Endothelial cell of umbilical vein (primary cell): ENCODE measurements around the gene SEC22C. TPM values are rescaled to one million over a fixed set of nuclear protein-coding genes. Genes with fewer than 3 reads are reported as not detected.
A peak's percentile ranks its signal among the peaks of the same experiment; 100 is the strongest.

Source experiments
- BruUV-seq: library from RNA; stranded (reverse); fragments of 400-500 nt; replicated peaks from 2 replicates; lab custom pipeline; 2021; lab: Mats Ljungman, UMichigan
- CTCF ChIA-PET: fragments of 300-600, 350-600 bp; sonication (Branson Sonifier 250); formaldehyde crosslinking; loops from one replicate; lab custom pipeline; 2021; ENCODE audit warnings: antibody characterized with exemption, inconsistent platforms; lab: Charles Lee
- POLR2A ChIA-PET: fragments of 300-600, 350-600 bp; sonication (Branson Sonifier 250); formaldehyde crosslinking; loops from one replicate; lab custom pipeline; 2021; ENCODE audit warnings: antibody characterized with exemption, inconsistent platforms; lab: Charles Lee
- DNase-seq: peaks from one replicate; pipeline ENCODE4 v3.0.0-alpha.2; 2011; ENCODE audit warnings: low read depth, low spot score
- FAIRE-seq: peaks from 2 replicates; lab custom pipeline; 2011; peaks lifted over from hg19 to GRCh38; lab: Jason Lieb, UNC
- H2AFZ ChIP-seq: 2 replicates; pipeline ENCODE4 v1.6.0; 2012; ENCODE audit warnings: low read depth, low read length, control low read depth, inconsistent platforms
- H3K27ac ChIP-seq: 2 replicates; pipeline ENCODE4 v1.5.1; 2011; ENCODE audit warnings: low read depth, mild to moderate bottlenecking, control low read depth, low read length, moderate library complexity; ENCODE audit not compliant: insufficient read depth
- H3K27me3 ChIP-seq, 2 experiments: 2 replicates each; pipeline versions ENCODE4 v1.6.0 to v1.6.1; 2011; ENCODE audit warnings: low read length in 2 of 2, mixed read lengths in 1 of 2; ENCODE audit not compliant: control insufficient read depth in 2 of 2, insufficient read depth in 2 of 2
- H3K36me3 ChIP-seq, 2 experiments: 2 replicates in 1 of 2; 3 replicates in 1 of 2; pipeline ENCODE4 v1.5.1; 2011; ENCODE audit warnings: low read length in 2 of 2, mild to moderate bottlenecking in 1 of 2, moderate library complexity in 1 of 2; ENCODE audit not compliant: control insufficient read depth in 2 of 2, insufficient read depth in 2 of 2; ENCODE audit errors: extremely low read depth in 1 of 2
- H3K4me1 ChIP-seq: 3 replicates; pipeline ENCODE4 v1.5.1; 2011; ENCODE audit warnings: mild to moderate bottlenecking, low read length; ENCODE audit not compliant: control insufficient read depth, insufficient read depth; ENCODE audit errors: extremely low read depth
- H3K4me2 ChIP-seq: 2 replicates; pipeline ENCODE4 v1.6.1; 2011; ENCODE audit warnings: low read length, control low read depth, mixed read lengths; ENCODE audit not compliant: insufficient read depth
- H3K4me3 ChIP-seq, 3 experiments: fragments of 200-600 bp in 1 of 3; sonication (generic), shearing (Covaris generic) in 1 of 3; replicated peaks in 1 of 3; 2 replicates each; pipeline ENCODE4 v1.5.1; 2011 to 2016; ENCODE audit warnings: control low read depth in 3 of 3, low read length in 3 of 3, mild to moderate bottlenecking in 2 of 3, inconsistent platforms in 1 of 3, low read depth in 1 of 3, moderate library complexity in 1 of 3; ENCODE audit not compliant: insufficient read depth in 1 of 3
- H3K79me2 ChIP-seq: 2 replicates; pipeline ENCODE4 v1.6.0; 2012; ENCODE audit warnings: low read length, inconsistent platforms; ENCODE audit not compliant: control insufficient read depth, insufficient read depth
- H3K9ac ChIP-seq: replicated peaks from 2 replicates; pipeline ENCODE3; 2011; ENCODE audit warnings: low read length, control low read depth; ENCODE audit not compliant: insufficient read depth; ENCODE audit errors: extremely low read depth
- H3K9me1 ChIP-seq: replicated peaks from 3 replicates; pipeline ENCODE4 v1.6.0; 2011; ENCODE audit warnings: mild to moderate bottlenecking, low read length; ENCODE audit not compliant: control insufficient read depth, insufficient read depth; ENCODE audit errors: extremely low read depth
- H3K9me3 ChIP-seq: replicated peaks from 2 replicates; pipeline ENCODE4 v1.5.1; 2012; ENCODE audit warnings: low read length, inconsistent platforms; ENCODE audit not compliant: control insufficient read depth, insufficient read depth
- H4K20me1 ChIP-seq: replicated peaks from 2 replicates; pipeline ENCODE3; 2011; ENCODE audit warnings: mild to moderate bottlenecking, low read length; ENCODE audit not compliant: control insufficient read depth, insufficient read depth; ENCODE audit errors: extremely low read depth
- CTCF ChIP-seq, 2 donors: IDR thresholded peaks; 1 replicate in 1 of 2; 2 replicates in 1 of 2; pipeline ENCODE4 v1.5.1; 2011; ENCODE audit warnings: low read length in 2 of 2, mild to moderate bottlenecking in 2 of 2, moderate library complexity in 2 of 2, control low read depth in 1 of 2, inconsistent platforms in 1 of 2, low read depth in 1 of 2; ENCODE audit not compliant: insufficient read depth in 1 of 2; ENCODE audit errors: extremely low read depth in 1 of 2
- EZH2 ChIP-seq: IDR thresholded peaks from 2 replicates; pipeline ENCODE4 v1.6.1; 2012; ENCODE audit warnings: borderline replicate concordance, low read depth, mild to moderate bottlenecking, moderate library complexity, low read length, inconsistent platforms; ENCODE audit not compliant: severe bottlenecking
- FOS ChIP-seq: IDR thresholded peaks from 2 replicates; pipeline ENCODE4 v1.6.1; 2011; ENCODE audit warnings: mild to moderate bottlenecking, low read length, moderate library complexity, borderline replicate concordance; ENCODE audit not compliant: insufficient read depth
- GATA2 ChIP-seq: IDR thresholded peaks from 2 replicates; pipeline ENCODE4 v1.7.0; 2011; ENCODE audit warnings: low read depth, mild to moderate bottlenecking, moderate library complexity, mixed read lengths, low read length; ENCODE audit not compliant: insufficient read length, insufficient read depth
- MYC ChIP-seq: IDR thresholded peaks from one replicate; pipeline ENCODE4 v1.6.1; 2011; ENCODE audit warnings: mild to moderate bottlenecking, low read depth, low read length
- POLR2A ChIP-seq: IDR thresholded peaks from 2 replicates; pipeline ENCODE4 v1.6.1; 2012; ENCODE audit warnings: low read depth, mild to moderate bottlenecking, control low read depth, low read length
- POLR2AphosphoS5 ChIP-seq: IDR thresholded peaks from 2 replicates; pipeline ENCODE4 v1.6.1; 2012; ENCODE audit warnings: low read depth, mild to moderate bottlenecking, control low read depth, low read length, moderate library complexity; ENCODE audit not compliant: insufficient read depth
- dilution Hi-C: fragments of 300-500 bp; cut with MboI; formaldehyde crosslinking; loops from one replicate; pipeline ENCODE4 v1.15.0; 2019; ENCODE audit warnings: low sequenced_read_pairs; ENCODE audit not compliant: extremely low pct_ligation_motif_present
- intact Hi-C: fragments of 100-400 bp; cut with micrococcal nuclease; formaldehyde crosslinking; loops from one replicate; pipeline ENCODE4 v1.10.0; 2022
- polyA plus RNA-seq, 4 experiments: library from polyadenylated mRNA; depleted of rRNA in 3 of 4; stranded (reverse) in 3 of 4; unstranded in 1 of 4; fragments of >200 nt; gene quantifications; 2 replicates each; pipeline versions ENCODE4 v1.2.1 to v1.2.3, GENCODE V29; 2011 to 2012; ENCODE audit warnings: missing spikeins in 1 of 4
- total RNA-seq: library from RNA; stranded (reverse); gene quantifications from 2 replicates; pipeline ENCODE4 v1.2.3, GENCODE V29; 2021

Gene SEC22C
- total and polyA plus RNA-seq, 2 donors (not counting 3 experiments of a cell fraction or from before 2014, with no cell fraction given), result 43.9 to 61.9 TPM

GRCh38 chr3:42575137-42575741 lies 6.5 kb downstream of the SEC22C start:
- Histone ChIP-seq H3K9me3 (no peaks in the 10 kb centered on the region), H3K36me3 (peaks cover 0 to 4% of the 10 kb centered on the region in 2 experiments), H3K9me1 (no peaks in the 10 kb centered on the region), H3K4me1 (peaks cover under 1% of the 10 kb centered on the region), H3K27ac (no peak overlapping the region), H3K27me3 (no peaks in the 10 kb centered on the region), H3K9ac (no peak overlapping the region), H3K79me2 (peaks cover 79% of the 10 kb centered on the region), H2AFZ (no peak overlapping the region), H3K4me2 (no peak overlapping the region), H3K4me3 (no peak overlapping the region), H4K20me1 (peaks cover 3% of the 10 kb centered on the region)
- no TSS peak for BruUV-seq
- dilution Hi-C loops (no loop called here), intact Hi-C loops (no loop called here)
- ChIA-PET CTCF (no interaction called here), POLR2A (no interaction called here)
- no peak for DNase-seq
- FAIRE-seq, result no peak
- no peak for TF ChIP-seq MYC
- TF ChIP-seq EZH2, result no peak
- TF ChIP-seq GATA2, result no peak
- TF ChIP-seq POLR2A, result no peak
- no peak for TF ChIP-seq POLR2AphosphoS5
- no peak for TF ChIP-seq FOS

GRCh38 chr3:42572278-42572677 lies 9.5 kb downstream of the SEC22C start:
- Histone ChIP-seq H3K9me3 (no peaks in the 10 kb centered on the region), H3K4me3 (no peak overlapping the region), H3K79me2 (peaks cover 61% of the 10 kb centered on the region), H3K36me3 (peaks cover 2 to 6% of the 10 kb centered on the region in 2 experiments), H2AFZ (no peak overlapping the region), H4K20me1 (peaks cover 6% of the 10 kb centered on the region), H3K4me1 (no peaks in the 10 kb centered on the region), H3K9me1 (no peaks in the 10 kb centered on the region), H3K9ac (no peak overlapping the region), H3K27me3 (no peaks in the 10 kb centered on the region), H3K27ac (no peak overlapping the region), H3K4me2 (no peak overlapping the region)
- intact Hi-C loops (loop anchor here (1.0 to 2.0 kb wide), 4 partner anchors 9 to 172 kb away; partner anchors contain the start of gene SEC22C), dilution Hi-C loops (no loop called here)
- ChIA-PET CTCF (interaction anchor here (1.1 kb wide), 2 partner anchors 173 to 190 kb away, joined by 3 to 4 read pairs; no protein-coding TSS in a partner anchor), POLR2A (no interaction called here)
- BruUV-seq, result no TSS peak
- TF ChIP-seq EZH2 (no peak), CTCF (IDR thresholded peaks at IDR 0.05; ENCODE audit: extremely low read depth in 1 of 2, insufficient read depth in 1 of 2, low read depth in 1 of 2, low read length in 2 of 2) (peak; percentile 58 to 62)
- FAIRE-seq, result peak; percentile 61
- DNase-seq, result peak; percentile 49
